GM21529 (cell line): Measurements from ENCODE around the gene DUSP8.

Source experiments
- ATAC-seq: cut with Tn5 transposase; IDR thresholded peaks from one replicate; pipeline ENCODE4 v1.9.1; 2021; ENCODE audit not compliant: unreplicated experiment

Gene DUSP8

DNA sequence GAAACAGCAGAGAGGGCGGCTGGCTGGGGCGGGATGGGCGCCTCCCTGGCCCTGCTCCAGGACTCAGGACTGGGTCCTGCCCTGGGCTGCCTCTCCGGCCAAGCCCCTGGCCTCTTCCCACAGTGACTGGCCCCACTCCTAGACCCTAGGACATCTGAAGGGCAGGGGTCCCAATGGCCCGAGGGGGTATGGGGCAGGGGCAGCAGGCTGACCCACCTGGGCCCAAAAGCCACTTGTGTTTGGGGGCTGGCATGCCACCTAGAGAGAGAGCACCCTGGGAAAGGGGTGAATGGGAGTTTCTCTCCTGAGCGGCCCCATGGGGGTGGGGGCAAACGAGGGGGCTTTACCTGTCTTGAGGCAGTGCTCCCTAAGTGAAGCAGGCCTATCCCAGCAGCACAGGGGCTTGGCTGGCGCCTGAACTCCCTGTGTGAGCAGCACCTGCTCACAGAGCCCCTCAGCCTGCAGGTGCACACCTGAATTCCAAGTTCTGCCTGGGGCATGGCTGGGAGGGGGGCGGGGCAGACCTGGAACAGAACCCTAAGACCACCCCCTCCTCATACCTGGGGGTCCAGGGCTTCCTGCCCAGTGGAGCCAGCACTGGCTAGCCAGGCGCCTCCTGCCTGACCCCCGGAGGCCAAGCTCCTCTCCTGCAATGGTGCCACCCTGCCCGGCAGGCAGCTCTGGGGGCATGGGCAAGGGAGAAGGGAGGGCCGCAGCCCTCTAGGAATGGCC is 16.9 kb downstream of the DUSP8 start:
- ATAC-seq, result no peak

GRCh38 chr11:1553808-1554594 is 18.1 kb downstream of the DUSP8 start:
- no peak for ATAC-seq

DNA sequence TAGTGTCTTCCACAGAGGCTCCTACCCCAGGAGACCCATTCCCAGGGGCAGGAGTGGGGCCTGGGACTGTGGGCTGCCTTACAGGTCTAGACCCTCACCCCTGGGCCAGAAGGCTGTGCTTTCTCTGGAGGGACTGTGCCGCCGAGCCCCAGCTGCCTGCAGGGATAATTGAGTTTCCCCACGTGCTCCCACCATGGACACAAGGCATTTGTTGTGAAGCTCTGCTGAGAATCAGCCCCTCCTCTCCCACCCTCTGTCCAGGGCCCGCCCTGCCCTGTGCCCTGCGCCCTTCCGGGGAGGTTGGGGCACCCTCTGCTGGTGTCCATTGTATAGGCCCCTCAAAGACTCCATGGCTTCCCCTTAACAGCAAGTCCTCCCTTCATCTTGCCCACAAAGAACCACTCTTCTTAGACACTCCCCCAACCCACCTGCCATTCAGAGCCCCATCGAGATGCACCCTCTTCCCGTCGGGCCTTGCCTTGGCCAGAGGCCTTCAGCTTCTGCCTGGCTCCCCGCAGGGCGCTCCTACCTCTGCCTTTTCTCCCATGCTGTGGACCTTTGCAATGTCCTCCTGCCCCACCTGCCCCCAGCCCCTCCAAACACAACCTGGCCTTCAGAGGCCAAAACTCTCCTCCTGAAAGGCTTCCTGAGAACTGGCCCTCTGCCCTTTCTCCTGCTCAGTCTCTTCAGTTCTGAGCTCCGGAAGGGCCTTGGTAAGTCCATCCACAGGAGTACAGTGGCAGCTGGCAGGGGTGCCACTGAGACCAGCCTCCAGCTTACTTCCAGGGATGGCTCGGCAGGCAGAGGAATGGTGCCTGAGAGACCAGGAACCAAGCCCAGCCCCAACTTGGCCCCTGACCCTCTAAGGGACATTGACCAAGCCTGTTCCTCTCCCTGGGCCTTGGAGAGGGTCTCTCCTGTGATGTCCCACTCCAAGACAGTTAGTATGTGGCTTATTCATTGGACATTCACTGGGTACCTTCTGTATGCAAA is 22.4 kb downstream of the DUSP8 start:
- no peak for ATAC-seq

- no peak for ATAC-seq
These were observed 23.6 kb downstream of the DUSP8 start for GRCh38 chr11:1548221-1549070.

DNA sequence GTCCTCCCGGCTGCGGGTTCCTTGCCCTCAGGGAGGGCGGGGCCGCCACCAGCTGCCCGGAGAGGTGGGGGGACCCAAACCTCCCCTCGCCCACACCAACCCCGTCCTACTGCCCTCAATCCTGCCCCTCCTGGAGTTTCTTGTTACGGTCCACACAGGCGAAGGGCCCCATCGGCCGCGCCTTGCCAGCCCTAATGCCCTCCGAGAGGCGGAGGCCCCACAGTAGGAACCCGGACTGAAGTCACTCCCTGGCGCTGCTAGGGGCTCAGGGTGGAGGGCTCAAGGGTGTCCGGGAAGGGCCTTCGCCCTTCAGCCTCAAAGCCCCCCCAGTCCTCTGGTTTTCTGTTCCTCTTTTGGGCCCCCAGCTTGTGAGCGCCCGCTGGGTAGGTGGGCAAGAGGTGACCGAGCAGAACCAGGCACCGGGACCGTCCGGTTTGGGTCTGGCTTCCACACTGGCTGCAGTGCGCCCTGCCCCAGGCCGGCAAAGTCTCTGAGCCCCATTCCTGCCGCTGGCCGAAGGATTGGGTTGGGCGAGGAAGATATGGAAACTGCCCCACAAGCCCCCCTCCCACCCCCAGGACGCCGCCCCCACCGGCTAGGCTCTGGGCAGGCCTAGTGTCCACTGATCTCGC is 24.5 kb downstream of the DUSP8 start:
- ATAC-seq, result no peak

DNA sequence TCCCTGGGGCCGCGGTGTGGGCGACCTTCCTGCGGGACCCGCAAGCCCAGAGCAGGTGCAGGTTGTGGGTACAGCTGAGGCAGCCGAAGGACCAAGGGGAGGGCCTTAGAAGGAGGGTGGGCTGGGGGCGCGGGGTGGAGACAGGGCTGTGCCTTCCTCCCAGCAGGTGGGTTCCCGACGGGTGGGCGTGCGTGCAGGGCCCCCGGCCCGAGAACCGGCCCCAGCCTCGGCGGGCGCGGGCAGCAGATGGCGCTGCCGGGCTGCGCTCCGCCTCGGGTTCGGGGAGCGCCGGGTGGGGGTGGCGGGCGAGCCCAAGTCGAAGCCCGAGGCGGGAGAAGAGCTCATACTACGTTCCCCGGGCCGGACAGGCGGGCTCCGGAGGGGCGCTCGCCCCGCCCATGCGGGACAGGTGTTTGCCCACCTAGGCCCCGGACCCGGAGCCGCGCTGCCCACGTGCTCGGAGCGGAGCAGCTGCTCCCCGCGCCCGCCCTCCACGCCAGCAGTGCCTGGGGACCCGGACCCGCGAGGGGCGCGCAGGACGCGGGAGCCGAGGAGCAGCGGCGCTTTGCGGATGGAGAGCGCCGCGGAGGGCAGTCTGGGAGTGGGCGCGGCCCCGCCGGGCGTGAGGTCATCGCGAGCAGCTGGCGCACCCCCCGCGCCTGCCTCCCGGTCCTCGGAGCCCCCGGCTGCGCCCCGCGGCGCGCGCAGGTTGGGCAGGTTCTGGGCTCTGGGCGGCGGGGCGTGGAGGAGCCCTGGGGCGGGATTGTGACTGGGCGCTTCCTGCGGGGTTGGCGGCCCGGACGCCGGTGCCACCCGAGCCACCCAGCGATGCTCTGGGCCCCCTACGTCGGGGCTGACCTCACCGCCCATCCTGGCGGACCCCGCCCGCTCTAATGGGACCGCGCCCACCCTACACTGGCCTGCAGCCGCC is 25.3 kb downstream of the DUSP8 start:
- ATAC-seq, result no peak

DNA sequence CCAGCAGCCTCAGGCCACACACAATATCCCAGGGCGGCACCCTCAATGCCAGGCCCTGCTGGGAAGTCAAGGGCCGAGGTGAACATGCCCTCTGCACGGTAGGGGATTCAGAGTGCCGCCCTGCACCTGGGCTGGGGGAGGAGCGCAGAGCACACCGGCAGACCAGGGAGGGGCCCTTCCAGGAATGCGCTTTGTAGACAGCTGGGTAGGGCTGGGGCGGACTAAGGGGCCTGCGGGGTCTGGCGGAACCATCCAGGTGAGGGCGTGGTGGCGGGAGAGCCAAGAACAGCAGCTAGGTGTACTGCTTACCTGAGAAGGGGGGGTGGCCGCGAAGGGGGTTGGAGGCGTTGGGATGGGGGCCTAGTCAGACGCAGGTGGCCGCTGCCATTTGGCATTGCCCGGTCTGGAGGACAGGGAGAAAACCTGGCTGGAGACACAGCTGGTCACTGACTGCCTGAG is 26.0 kb downstream of the DUSP8 start:
- no peak for ATAC-seq

DNA sequence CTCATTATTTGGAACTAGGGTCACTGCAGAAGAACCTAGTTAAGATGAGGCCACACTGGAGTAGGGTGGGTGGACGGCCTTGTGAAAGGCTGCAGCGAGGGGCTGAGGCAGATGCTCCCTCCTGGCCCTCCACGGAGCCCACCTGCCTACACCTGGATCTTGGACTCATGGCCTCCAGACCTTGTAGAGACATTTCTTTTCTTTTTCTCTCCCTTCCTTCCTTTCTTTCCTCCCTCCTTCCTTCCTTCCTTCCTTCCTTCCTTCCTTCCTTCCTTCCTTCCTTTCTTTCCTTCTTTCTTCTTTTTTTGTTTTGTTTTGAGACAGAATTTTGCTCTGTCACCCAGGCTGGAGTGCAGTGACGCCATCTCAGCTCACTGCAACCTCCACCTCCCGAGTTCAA is 26.6 kb downstream of the DUSP8 start:
- ATAC-seq, result no peak

GRCh38 chr11:1544536-1544935 is 27.5 kb downstream of the DUSP8 start:
- ATAC-seq, result no peak

- ATAC-seq, result no peak
These were observed 28.3 kb downstream of the DUSP8 start for GRCh38 chr11:1543606-1544263.

- ATAC-seq, result no peak
These were observed 29.8 kb downstream of the DUSP8 start for GRCh38 chr11:1542267-1542666.

- no peak for ATAC-seq
These were observed 30.4 kb downstream of the DUSP8 start for GRCh38 chr11:1541474-1542204.

GRCh38 chr11:1540074-1540473 is 32.0 kb downstream of the DUSP8 start:
- ATAC-seq, result no peak

- no peak for ATAC-seq
These were observed 33.9 kb downstream of the DUSP8 start for GRCh38 chr11:1538153-1538552.

DNA sequence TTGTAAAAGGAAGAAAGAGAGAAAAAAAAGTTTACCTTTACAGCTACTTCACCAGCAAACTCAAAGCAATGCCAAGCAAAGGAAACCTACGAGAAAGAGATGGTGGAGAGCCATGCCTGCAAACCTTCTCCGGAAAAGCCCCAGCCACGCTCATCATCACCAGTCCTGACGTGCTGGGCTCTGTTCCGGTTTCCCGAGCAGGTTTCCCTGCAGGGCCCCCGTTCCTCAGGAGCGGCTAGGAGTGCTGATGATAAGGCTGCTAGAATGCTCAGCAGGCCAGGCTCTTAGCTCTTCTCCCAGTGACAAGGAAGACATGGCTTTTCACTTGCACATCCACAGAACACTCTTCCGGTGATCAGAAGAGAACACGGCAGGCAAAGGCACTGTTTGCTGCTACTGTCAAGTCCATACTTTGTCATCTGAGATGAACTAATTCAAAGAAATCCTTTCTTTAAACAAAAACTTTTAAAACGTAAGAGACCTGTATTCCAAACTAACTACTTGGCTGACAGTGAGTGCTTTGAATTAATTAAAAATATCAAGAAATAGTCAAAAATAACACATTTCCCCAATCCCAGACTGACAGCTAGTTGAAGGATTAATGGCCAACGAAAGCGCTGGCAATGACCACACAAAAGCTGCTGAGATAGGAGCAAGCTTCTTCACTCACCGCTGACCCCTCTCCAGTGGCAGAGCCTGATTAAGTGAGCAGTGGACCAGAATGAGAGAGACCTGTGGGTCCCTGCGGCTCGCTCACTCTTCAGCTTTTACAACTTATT is 35.8 kb downstream of the DUSP8 start:
- no peak for ATAC-seq

GRCh38 chr11:1534682-1535081 is 37.4 kb downstream of the DUSP8 start:
- no peak for ATAC-seq

GRCh38 chr11:1534171-1534570 is 37.9 kb downstream of the DUSP8 start:
- ATAC-seq, result no peak
